NCI-H82 (cell line): ENCODE data around the gene KIF26B.
A peak's percentile ranks its signal among the peaks of the same experiment; 100 is the strongest.

Experiments
- DNase-seq: peaks from one replicate; lab custom pipeline; 2025; lab: John Stamatoyannopoulos, UW

The KIF26B gene

GRCh38 chr1:245465666-245466065 is 310.9 kb downstream of the KIF26B start:
- peak; percentile 38 for DNase-seq

- DNase-seq: no peak
Measured at GRCh38 chr1:245466261-245466660, 311.5 kb downstream of the KIF26B start.

GRCh38 chr1:245467804-245468203 is 313.0 kb downstream of the KIF26B start:
- DNase-seq: no peak

- no peak for DNase-seq
Measured at GRCh38 chr1:245469006-245469405, 314.2 kb downstream of the KIF26B start.

GRCh38 chr1:245469734-245470133 is 314.9 kb downstream of the KIF26B start:
- DNase-seq: no peak

- DNase-seq: no peak
Measured at GRCh38 chr1:245475126-245475525, 320.3 kb downstream of the KIF26B start.

GRCh38 chr1:245475961-245476516 is 321.3 kb downstream of the KIF26B start:
- DNase-seq: no peak

- DNase-seq: no peak
Measured at GRCh38 chr1:245477941-245478340, 323.2 kb downstream of the KIF26B start.

- DNase-seq: no peak
Measured at GRCh38 chr1:245480393-245481120, 325.8 kb downstream of the KIF26B start.

- no peak for DNase-seq
Measured at GRCh38 chr1:245481261-245481660, 326.5 kb downstream of the KIF26B start.

GRCh38 chr1:245483247-245483646 is 328.5 kb downstream of the KIF26B start:
- no peak for DNase-seq

- no peak for DNase-seq
Measured at GRCh38 chr1:245484176-245484575, 329.4 kb downstream of the KIF26B start.

- no peak for DNase-seq
Measured at GRCh38 chr1:245485996-245486395, 331.2 kb downstream of the KIF26B start.

- DNase-seq: no peak
Measured at GRCh38 chr1:245486775-245487470, 332.1 kb downstream of the KIF26B start.

- DNase-seq: peak; percentile 87
Measured at GRCh38 chr1:245488346-245489129, 333.8 kb downstream of the KIF26B start.

- DNase-seq: no peak
Measured at GRCh38 chr1:245489838-245490237, 335.1 kb downstream of the KIF26B start.

GRCh38 chr1:245493029-245493428 is 338.2 kb downstream of the KIF26B start:
- peak; percentile 57 for DNase-seq

- no peak for DNase-seq
Measured at GRCh38 chr1:245495681-245496080, 340.9 kb downstream of the KIF26B start.

- DNase-seq: no peak
Measured at GRCh38 chr1:245500546-245500945, 345.8 kb downstream of the KIF26B start.

- no peak for DNase-seq
Measured at GRCh38 chr1:245501633-245502032, 346.8 kb downstream of the KIF26B start.

GRCh38 chr1:245503548-245503947 is 348.8 kb downstream of the KIF26B start:
- no peak for DNase-seq

- no peak for DNase-seq
Measured at GRCh38 chr1:245510144-245510543, 355.4 kb downstream of the KIF26B start.
